Choroid plexus epithelial cell (primary cell): ENCODE results near the gene PERCC1.

Experiments used
- DNase-seq: peaks from one replicate; pipeline ENCODE4 v3.0.0-alpha.2; 2010; ENCODE audit warnings: low read depth
- H3K4me3 ChIP-seq: 2 replicates; pipeline ENCODE4 v1.5.1; 2011; ENCODE audit warnings: low read depth, mild to moderate bottlenecking, control low read depth, low read length, moderate library complexity
- CTCF ChIP-seq: conservative IDR thresholded peaks from 2 replicates; pipeline ENCODE4 v1.5.1; 2011; ENCODE audit warnings: low read depth, mild to moderate bottlenecking, control low read depth, inconsistent platforms, low read length, moderate library complexity

Gene PERCC1

GRCh38 chr16:1398351-1398750, 32.5 kb upstream of the PERCC1 start:
- no peak for DNase-seq
- TF ChIP-seq CTCF, result no peak
- no peak overlapping the region for H3K4me3 ChIP-seq

DNA sequence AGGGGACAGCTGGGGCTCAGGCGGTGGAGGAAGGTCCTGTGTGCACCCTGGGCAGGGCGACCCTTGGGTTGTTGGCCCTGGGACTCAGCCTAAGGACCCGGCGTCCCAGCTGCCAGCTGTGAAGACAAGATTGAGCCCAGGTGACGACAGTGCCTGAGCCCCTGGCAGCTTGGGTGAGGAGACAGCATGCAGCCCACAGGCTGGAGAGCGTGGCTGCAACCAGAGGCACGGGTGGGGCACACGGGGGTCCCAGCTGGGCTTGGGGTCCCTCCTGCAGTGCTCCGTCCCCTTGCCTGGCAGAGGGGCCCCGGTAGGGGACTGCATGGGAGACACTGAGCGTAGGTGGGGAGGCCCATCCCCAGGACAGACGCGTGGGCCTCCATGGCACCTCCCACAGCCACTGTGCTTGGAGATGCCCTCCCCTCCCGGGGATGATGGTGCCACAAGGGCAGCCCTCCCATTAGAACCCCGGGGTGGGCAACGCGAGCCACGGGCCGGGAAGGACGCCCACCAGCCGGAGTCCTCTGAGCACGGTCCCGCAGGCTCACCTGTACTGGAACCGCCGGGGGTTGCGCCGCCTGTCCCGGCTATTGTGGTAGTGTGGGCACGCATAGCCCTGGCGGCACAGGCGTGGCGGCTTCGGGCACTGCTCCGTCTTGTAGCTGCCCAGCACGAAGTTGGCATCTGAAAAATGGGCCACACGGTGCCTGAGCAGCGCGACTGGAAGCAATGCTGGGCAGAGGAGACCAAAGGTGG, 31.9 kb upstream of the PERCC1 start:
- DNase-seq, result no peak
- H3K4me3 ChIP-seq, result no peak overlapping the region
- no peak for TF ChIP-seq CTCF

DNA sequence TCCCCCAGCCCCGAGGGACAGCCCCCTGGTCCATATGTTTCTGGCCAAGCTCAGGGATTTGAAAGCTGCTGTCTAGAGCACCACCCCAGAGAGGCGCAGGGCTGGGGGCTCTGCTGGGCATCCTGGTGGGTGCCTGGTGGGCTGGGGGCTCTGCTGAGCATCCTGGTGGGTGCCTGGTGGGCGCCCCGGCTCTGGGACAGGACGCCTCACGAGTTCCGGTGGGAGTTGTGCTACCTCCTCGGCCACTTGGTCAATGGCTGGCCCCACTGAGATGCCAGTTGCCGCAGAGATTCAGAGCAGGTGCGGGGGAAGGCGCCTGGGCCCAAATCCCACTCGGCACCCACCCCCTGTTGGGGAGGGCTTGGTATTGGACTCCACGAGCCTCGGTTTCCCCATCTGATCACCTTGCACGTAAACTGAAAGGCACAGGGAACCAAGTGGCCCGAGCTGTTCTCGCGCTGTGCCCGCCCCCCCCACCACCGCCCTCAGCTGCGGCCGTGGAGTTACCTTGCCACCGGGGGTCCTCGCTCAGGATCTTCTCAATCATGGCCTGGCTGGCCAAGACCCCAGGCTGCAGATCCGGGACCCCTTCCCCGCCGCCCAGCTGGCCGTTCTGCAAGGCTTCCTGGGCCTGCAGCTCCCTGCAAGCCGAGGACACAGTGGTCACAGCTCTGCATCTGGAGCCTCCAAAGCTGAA, 29.7 kb upstream of the PERCC1 start:
- no peak overlapping the region for H3K4me3 ChIP-seq
- DNase-seq, result no peak
- TF ChIP-seq CTCF, result no peak

- TF ChIP-seq CTCF, result no peak
- no peak overlapping the region for H3K4me3 ChIP-seq
- no peak for DNase-seq
Measured at GRCh38 chr16:1401758-1402154, 29.1 kb upstream of the PERCC1 start.

DNA sequence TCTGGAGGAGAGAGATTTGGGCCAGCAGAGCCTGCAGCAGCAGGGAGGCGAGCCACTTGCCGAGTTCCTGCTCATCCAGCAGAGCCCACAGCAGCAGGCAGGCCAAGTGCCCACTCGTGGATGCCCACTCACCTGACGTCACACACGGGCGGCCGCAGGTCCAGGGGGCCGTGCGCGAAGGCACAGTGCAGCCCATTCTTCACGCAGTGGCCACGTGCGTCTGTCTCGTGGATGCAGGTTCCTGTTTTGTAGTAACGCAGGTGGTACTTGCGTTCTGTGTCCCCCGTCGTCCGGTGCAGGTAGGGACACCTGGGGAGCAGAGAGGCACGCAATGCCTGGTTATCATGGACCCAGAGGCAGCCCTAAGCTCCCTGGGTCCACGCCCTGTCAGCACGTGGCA, 27.8 kb upstream of the PERCC1 start:
- no peak for TF ChIP-seq CTCF
- H3K4me3 ChIP-seq, result no peak overlapping the region
- DNase-seq, result no peak

- no peak for DNase-seq
- no peak for TF ChIP-seq CTCF
Measured at GRCh38 chr16:1403733-1404132, 27.1 kb upstream of the PERCC1 start.

GRCh38 chr16:1407753-1408152, 23.1 kb upstream of the PERCC1 start:
- H3K4me3 ChIP-seq, result peak overlapping the region; percentile 32
- TF ChIP-seq CTCF, result no peak
- DNase-seq, result peak; percentile 15

More at GRCh38 chr16:1403733-1404132, 27.1 kb upstream of the PERCC1 start:
- H3K4me3 ChIP-seq, result no peak overlapping the region
